GM21515 (cell line): Measurements from ENCODE around the gene ZP4.
"Not testable (repeated sequence)": the region's sequence is repeated elsewhere in the genome, so short reads cannot be mapped to it uniquely, and the experiment has no call there.

ENCODE experiments used
- ATAC-seq: cut with Tn5 transposase; IDR thresholded peaks from one replicate; pipeline ENCODE4 v1.9.1; 2021; ENCODE audit not compliant: unreplicated experiment

ZP4 gene

DNA sequence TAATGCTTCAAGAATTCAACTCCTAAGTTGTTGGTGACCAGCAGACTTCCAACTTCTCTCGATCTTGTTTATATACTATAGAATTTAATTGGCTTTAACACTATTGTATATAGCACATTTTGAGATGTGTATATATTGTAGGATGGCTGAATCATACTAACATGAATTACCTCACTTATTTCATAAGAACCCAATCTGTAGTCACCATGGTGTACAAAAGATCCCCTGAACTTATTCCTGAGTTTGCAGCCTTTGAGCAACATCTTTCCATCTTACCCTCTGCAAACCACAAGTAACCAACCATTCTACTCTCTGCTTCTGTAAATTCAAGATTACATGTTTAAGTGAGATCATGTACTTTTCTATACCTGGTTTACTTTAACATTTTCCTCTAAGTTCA is 12.3 kb downstream of the ZP4 start:
- ATAC-seq, result no peak

DNA sequence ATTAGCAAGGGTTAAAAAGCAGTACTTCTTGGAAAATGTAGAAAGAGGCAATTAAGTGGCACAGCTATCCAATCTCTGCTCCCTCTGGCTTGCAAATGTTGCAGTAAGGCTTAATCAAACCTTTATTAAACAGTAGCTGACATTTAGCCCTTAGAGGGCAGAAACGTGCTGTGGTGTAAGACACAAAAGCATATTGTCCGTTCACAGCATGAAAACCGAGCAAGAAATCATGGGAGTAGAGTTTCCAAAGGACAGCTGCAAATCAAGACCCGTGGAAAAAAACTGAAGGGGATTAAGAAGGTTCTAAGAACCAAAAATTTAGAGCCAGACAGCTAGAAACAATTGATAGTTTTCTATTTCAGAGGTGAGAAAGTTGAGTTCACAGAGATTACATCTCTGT is 13.1 kb downstream of the ZP4 start:
- ATAC-seq, result no peak

DNA sequence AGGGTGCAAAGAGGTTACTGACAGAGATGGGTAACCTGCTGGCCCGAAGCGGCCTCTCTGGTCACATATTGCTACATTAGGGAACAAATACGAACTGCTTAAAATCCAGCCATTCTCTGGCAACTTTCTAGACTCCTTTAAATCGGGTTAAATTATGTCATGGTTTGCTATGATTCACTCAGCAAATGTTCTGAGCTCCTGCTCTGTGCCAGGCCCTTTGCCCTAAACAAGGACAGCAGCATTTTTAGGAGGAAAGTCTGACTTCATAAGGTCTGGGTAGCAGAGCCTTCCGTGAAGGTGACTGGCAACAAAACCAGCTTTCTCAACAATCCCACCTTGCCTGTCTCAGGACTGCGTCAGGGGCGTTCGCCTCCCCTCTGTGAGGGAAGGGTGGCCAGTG is 15.4 kb downstream of the ZP4 start:
- no peak for ATAC-seq

DNA sequence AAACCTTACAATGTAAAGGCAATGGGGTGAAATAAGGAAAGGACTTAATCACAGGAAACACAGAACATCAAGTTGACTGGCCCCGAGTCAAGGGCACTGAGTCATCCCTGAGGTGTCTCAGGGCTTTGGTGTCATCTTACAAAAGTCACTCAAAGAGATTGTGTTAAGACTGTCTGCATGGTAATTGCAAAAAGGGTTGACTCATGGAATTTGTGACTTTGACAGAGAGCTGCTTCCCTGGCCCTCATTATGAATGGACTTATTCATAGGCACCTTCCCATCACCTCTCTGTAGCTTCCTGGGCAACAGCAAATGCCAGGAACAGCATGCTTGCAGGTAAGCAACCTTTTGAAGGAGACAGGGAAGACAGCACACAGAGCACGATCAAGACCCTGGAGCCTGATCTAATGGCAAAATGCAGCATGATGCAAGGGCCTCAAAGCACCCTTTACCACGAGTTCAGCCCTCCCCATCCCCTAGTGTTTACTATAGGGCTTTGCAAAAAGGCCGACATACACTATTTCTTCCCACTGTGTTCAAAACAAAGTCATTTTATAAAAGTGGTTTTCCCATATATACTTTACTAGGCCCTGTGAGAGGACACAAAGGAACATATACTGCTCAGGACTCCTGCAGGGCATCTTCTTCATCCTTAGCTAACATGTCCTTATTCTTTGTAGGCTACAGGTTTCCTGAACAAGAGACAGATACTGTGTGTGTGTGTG is 17.1 kb downstream of the ZP4 start:
- ATAC-seq, result no peak

GRCh38 chr1:237868817-237869600 is 21.7 kb downstream of the ZP4 start:
- no peak for ATAC-seq

- no peak for ATAC-seq
Observed at GRCh38 chr1:237867380-237867888, 23.3 kb downstream of the ZP4 start.

DNA sequence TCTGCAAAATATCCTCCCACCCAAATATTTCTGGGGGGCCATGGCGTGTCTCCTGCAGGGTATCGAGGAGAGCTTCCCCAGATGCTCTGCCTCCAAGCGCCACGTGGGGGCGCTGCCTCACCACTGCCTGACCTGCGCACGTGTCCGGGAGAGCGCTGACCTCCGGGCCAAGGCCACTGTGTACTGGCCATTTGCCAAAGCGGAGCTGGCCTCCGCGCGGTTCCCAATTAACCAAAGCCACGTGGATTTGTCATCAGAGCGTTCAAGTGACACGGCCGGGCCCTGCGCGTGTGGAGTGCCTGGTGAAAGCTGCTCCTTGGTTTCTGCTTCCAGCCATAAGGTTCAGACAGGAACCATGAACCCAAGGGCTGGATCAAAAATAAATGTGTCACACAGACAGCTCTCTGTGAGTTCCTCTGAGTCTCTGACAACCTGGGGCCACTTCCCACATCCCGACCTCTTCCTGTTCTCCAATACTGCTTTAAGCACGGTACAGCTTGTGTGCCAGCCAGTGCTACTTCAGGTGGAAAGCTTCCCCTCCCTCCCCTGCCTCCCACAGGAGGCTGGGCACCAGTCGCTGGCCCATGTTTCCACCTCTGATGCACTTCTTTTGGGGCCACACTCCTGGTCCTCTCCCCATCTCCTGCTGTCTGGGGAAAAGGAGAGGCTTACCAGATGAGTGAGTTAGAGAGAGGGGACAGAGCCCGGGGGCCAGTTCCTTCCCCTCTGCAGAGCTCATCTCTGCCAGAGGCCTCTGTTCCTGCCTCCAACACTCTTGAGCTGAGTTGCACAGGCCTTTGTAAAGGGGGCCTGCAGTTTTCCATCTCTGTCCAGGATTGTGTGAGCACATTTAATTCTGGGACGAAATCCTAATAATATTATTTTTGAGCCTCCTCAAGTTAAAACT is 26.1 kb downstream of the ZP4 start:
- ATAC-seq, result no peak

GRCh38 chr1:237863234-237863633 is 27.5 kb downstream of the ZP4 start:
- ATAC-seq, result no peak

GRCh38 chr1:237861944-237862343 is 28.8 kb downstream of the ZP4 start:
- no peak for ATAC-seq

- no peak for ATAC-seq
Observed at GRCh38 chr1:237858992-237859391, 31.7 kb downstream of the ZP4 start.

- no peak for ATAC-seq
Observed at GRCh38 chr1:237857455-237857854, 33.3 kb downstream of the ZP4 start.

DNA sequence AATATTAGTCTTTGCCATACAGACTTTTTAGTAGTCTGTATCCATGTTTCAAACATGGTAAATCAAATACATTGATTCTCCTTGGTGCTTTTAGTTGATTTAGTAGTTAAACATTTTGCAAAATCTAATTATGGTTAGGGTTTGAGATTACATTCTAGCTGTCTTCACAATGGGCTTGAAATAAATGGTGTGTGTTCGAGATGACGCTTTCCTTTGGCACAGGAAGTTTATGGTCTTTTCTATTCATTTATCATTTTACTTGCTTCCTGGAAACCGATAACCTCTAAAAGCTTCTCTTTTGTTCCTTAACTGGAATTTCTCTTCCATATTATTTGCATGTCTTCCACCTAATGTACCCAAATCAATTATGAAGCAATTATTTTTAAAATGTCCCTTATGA is 38.4 kb downstream of the ZP4 start:
- no peak for ATAC-seq

- no peak for ATAC-seq
Observed at GRCh38 chr1:237851210-237851845, 39.4 kb downstream of the ZP4 start.

DNA sequence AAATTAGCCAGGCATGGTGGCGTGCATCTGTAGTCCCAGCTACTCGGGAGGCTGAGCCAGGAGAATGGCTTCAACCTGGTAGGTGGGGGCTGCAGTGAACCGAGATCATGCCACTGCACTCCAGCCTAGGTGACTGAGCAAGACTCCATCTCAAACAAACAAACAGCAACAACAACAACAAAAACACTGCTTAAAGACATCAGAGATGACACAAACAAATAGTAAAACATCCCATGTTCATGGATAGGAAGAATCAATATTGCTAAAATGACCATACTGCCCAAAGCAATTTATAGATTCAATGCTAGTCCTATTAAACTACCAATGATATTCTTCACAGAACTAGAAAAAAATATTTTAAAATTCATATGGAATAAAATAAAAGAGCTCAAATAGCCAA is 47.2 kb downstream of the ZP4 start:
- ATAC-seq, result not testable (repeated sequence)

- no peak for ATAC-seq
Observed at GRCh38 chr1:237841485-237841884, 49.2 kb downstream of the ZP4 start.

- no peak for ATAC-seq
Observed at GRCh38 chr1:237838904-237839534, 51.7 kb downstream of the ZP4 start.

- no peak for ATAC-seq
Observed at GRCh38 chr1:237838320-237838719, 52.4 kb downstream of the ZP4 start.

DNA sequence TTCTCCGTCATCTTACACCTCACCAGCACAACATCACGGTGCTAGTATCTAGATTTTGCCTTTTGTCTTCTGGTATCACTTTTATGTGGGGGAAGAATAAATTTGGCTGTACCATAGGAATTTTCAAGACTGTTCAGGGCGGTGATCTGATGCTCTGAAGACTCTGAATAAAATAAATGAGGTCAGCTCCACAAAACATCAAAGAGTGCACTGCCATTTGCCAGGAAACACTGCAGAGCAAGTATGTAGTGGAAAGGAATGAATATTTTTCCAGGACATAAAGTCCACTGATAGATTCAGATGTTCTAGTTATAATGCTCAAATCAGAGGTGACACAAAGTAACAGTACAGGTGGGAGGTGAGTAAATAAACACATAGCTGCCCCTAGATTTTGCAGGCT is 56.3 kb downstream of the ZP4 start:
- no peak for ATAC-seq

DNA sequence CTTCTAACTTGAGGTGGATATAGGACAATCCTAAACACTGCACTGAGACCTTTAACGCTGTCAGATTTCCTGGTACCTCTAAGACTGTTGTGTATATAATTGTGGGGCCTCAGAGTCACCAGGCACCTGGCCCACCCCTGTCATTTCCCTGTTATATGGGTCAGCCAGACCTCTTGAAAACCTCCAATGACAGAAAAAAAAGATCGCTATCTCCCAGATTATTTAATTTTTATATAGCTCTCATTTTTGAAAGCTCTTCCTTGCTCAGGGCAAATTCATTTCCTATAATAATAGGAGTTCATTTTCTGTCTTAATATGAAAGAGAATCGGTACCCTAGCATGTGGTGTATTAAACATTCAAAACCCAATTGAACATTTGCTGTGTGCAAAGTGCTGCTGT is 56.7 kb downstream of the ZP4 start:
- no peak for ATAC-seq

DNA sequence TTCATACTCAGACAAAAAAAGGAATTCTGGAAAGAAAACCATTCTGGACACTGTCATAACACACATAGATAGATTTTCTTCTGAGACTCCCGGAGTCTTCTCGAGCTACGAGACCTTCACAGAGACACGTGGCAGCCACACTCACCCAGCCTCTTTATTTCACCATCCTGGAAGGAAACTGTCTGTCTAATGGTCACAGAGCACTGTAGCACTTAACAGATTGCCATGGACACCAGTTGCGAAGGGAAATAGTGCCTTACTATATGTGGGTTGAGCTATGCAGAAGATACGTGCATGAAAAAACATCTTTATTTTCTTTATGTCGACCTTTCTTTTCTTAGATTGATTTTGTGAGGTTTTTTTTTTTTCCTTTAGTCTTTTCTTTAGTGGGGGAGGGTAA is 57.9 kb downstream of the ZP4 start:
- ATAC-seq, result no peak
